Panc1 (cell line): Measurements from ENCODE around the gene METTL22. TPM values are rescaled to one million over a fixed set of nuclear protein-coding genes. Genes with fewer than 3 reads are reported as not detected.

Source experiments
- ATAC-seq: fragments of 200-7000 bp; cut with Tn5 transposase; 2 replicates; pipeline ENCODE4 v1.9.1; 2020; ENCODE audit warnings: mild to moderate bottlenecking, moderate library complexity
- Bru-seq: library from RNA; stranded (reverse); fragments of 400-500 nt; gene quantifications from one replicate; lab custom pipeline; 2021; lab: Mats Ljungman, UMichigan
- BruChase-seq, 2 experiments: library from RNA; stranded (reverse); fragments of 400-500 nt; gene quantifications; one replicate each; lab custom pipeline; 2021; lab: Mats Ljungman, UMichigan
- BruUV-seq: library from RNA; stranded (reverse); fragments of 400-500 nt; replicated peaks from 2 replicates; lab custom pipeline; 2021; lab: Mats Ljungman, UMichigan
- CTCF ChIA-PET: fragments of 300-600 bp; sonication (Branson Sonifier 250); formaldehyde crosslinking; loops from one replicate; lab custom pipeline; 2022; ENCODE audit warnings: antibody characterized with exemption; lab: Charles Lee
- POLR2A ChIA-PET: fragments of 300-600 bp; sonication (Branson Sonifier 250); formaldehyde crosslinking; loops from one replicate; lab custom pipeline; 2022; ENCODE audit warnings: antibody characterized with exemption; lab: Charles Lee
- DNase-seq: peaks from one replicate; pipeline ENCODE4 v3.0.0-alpha.2; 2010; ENCODE audit warnings: low read depth, low spot score
- H3K27ac ChIP-seq: 2 replicates; pipeline ENCODE4 v1.5.1; 2011; ENCODE audit warnings: mild to moderate bottlenecking, low read length, inconsistent platforms
- H3K27me3 ChIP-seq: fragments of 200-500 bp; sonication (Bioruptor generic); 2 replicates; pipeline ENCODE4 v1.6.0; 2014; ENCODE audit warnings: low read length, inconsistent platforms; ENCODE audit not compliant: control insufficient read depth, insufficient read depth
- H3K36me3 ChIP-seq: fragments of 200-500 bp; sonication (Bioruptor generic); 2 replicates; pipeline ENCODE4 v1.5.1; 2014; ENCODE audit warnings: inconsistent platforms, mild to moderate bottlenecking, low read length, moderate library complexity; ENCODE audit not compliant: control insufficient read depth, insufficient read depth
- H3K4me1 ChIP-seq: 2 replicates; pipeline ENCODE4 v1.5.1; 2011; ENCODE audit warnings: inconsistent platforms, mild to moderate bottlenecking, low read length, moderate library complexity; ENCODE audit not compliant: control insufficient read depth, insufficient read depth
- H3K4me3 ChIP-seq, 2 experiments: 2 replicates each; pipeline ENCODE4 v1.5.1; 2011 to 2012; ENCODE audit warnings: low read depth in 2 of 2, low read length in 2 of 2, mild to moderate bottlenecking in 2 of 2, inconsistent platforms in 1 of 2, moderate library complexity in 1 of 2
- H3K9me3 ChIP-seq: fragments of 200-500 bp; sonication (Bioruptor generic); 2 replicates; pipeline ENCODE4 v1.5.1; 2014; ENCODE audit warnings: low read depth, mild to moderate bottlenecking, inconsistent platforms, low read length, moderate library complexity; ENCODE audit not compliant: control insufficient read depth, insufficient read depth
- CTCF ChIP-seq: fragments of 450-650 bp; IDR thresholded peaks from 2 replicates; pipeline ENCODE4 v1.5.1; 2017; ENCODE audit warnings: mild to moderate bottlenecking
- POLR2AphosphoS5 ChIP-seq: IDR thresholded peaks from 2 replicates; pipeline ENCODE4 v1.6.1; 2012; ENCODE audit warnings: mild to moderate bottlenecking, low read depth, low read length, moderate library complexity
- REST ChIP-seq, 2 experiments: IDR thresholded peaks; 2 replicates each; pipeline ENCODE4 v1.6.1; 2011 to 2012; ENCODE audit warnings: low read depth in 2 of 2, control low read depth in 1 of 2, low read length in 1 of 2, mild to moderate bottlenecking in 1 of 2, moderate library complexity in 1 of 2; ENCODE audit not compliant: insufficient read depth in 1 of 2
- SIN3A ChIP-seq: IDR thresholded peaks from 2 replicates; pipeline ENCODE4 v1.6.1; 2012; ENCODE audit warnings: low read depth, mild to moderate bottlenecking, low read length, moderate library complexity, borderline replicate concordance; ENCODE audit not compliant: insufficient read depth
- TCF7L2 ChIP-seq: IDR thresholded peaks from 2 replicates; pipeline ENCODE4 v1.6.1; 2011; ENCODE audit warnings: mild to moderate bottlenecking, low read depth, low read length, inconsistent platforms
- in situ Hi-C: cut with HindIII; loops from 2 replicates; pipeline ENCODE4 v1.10.0; 2016; ENCODE audit warnings: low sequenced_read_pairs, low pct_unique_long_range_greater_than_20kb
- intact Hi-C: fragments of 100-400 bp; cut with micrococcal nuclease; formaldehyde crosslinking; loops from one replicate; pipeline ENCODE4 v1.10.0; 2022; ENCODE audit not compliant: unreplicated experiment
- long read RNA-seq: library from polyadenylated mRNA; unstranded; transcript quantifications from one replicate; pipeline ENCODE4 v2.0.0, GENCODE V29; 2021; ENCODE audit not compliant: unreplicated experiment
- polyA plus RNA-seq: library from polyadenylated mRNA; unstranded; fragments of >200 nt; gene quantifications from one replicate; pipeline ENCODE4 v1.2.1, GENCODE V29; 2012; ENCODE audit warnings: missing spikeins; ENCODE audit not compliant: insufficient read length
- total RNA-seq: library from RNA; stranded (reverse); gene quantifications from one replicate; pipeline ENCODE4 v1.2.1, GENCODE V29; 2021; ENCODE audit not compliant: unreplicated experiment

The METTL22 gene
- 31.8 TPM for total RNA-seq
- 23.6 TPM for polyA plus RNA-seq
- percentile 71 among the genes with signal in this experiment for Bru-seq, nascent RNA
- percentile 68 among the genes with signal in this experiment for BruChase-seq, experiment 1, labeled RNA remaining after a 2-hour chase
- BruChase-seq, experiment 2, labeled RNA remaining after a 6-hour chase, result percentile 62 among the genes with signal in this experiment
- long read RNA-seq, full-length matches to known transcripts, result 9 of 22 reads
- long read RNA-seq, partial matches to known transcripts, result 7 of 22 reads
- long read RNA-seq, other reads (novel, unspliced or antisense), result 6 of 22 reads

- no peaks in the 10 kb centered on the region for H3K27me3 ChIP-seq
- no peaks in the 10 kb centered on the region for H3K9me3 ChIP-seq
- DNase-seq (peak; percentile 33), ATAC-seq (peak; percentile 99)
- intact Hi-C loops, result no loop called here
- in situ Hi-C loops, result no loop called here
- H3K4me1 ChIP-seq, result no peaks in the 10 kb centered on the region
- TF ChIP-seq REST (IDR thresholded peaks at IDR 0.05; ENCODE audit: insufficient read depth in 1 of 2, low read depth in 2 of 2, low read length in 1 of 2) (no peak), SIN3A (0 out of 2 replicates have a peak, but pooled peaks have one; percentile 60), TCF7L2 (0 out of 2 replicates have a peak, but pooled peaks have one; percentile 14), POLR2AphosphoS5 (peak; percentile 87), CTCF (no peak)
- ChIA-PET POLR2A (no interaction called here), CTCF (no interaction called here)
- H3K4me3 ChIP-seq, result peak within 1 kb of the TSS; percentile 91 to 95
- peak within 1 kb of the TSS; percentile 86 for H3K27ac ChIP-seq
- peaks cover 3% of the 10 kb centered on the region; the same call in 1 of the 2 replicates for H3K36me3 ChIP-seq
- TSS peak; percentile 71 for BruUV-seq
Measured at GRCh38 chr16:8621572-8622314, at the start of gene METTL22. METTL22 (plus strand) TSS chr16:8621698; CDS start chr16:8625666, 3,968 bp downstream.

- intact Hi-C loops, result loop anchor here (10.0 kb wide), 1 partner anchor 293 kb away; the partner anchor contains the start of gene CARHSP1
- in situ Hi-C loops, result no loop called here
- ATAC-seq, result no peak
Measured at GRCh38 chr16:8572063-8572918, 49.2 kb upstream of the METTL22 start.

More at GRCh38 chr16:8572063-8572918, 49.2 kb upstream of the METTL22 start:
- no peak for DNase-seq
- Histone ChIP-seq H3K27me3 (peaks cover 9% of the 10 kb centered on the region; the same call in 1 of the 2 replicates), H3K4me1 (no peaks in the 10 kb centered on the region), H3K9me3 (no peaks in the 10 kb centered on the region), H3K4me3 (no peak overlapping the region; a peak in 1 of 4 replicates), H3K27ac (no peak overlapping the region), H3K36me3 (no peaks in the 10 kb centered on the region)
- ChIA-PET POLR2A (no interaction called here), CTCF (interaction anchor here (0.5 to 1.5 kb wide), 2 partner anchors 67 to 83 kb away, joined by 3 to 7 read pairs; no protein-coding TSS in a partner anchor)
- no TSS peak for BruUV-seq
- TF ChIP-seq CTCF, result no peak
- TF ChIP-seq POLR2AphosphoS5, result no peak
- TF ChIP-seq SIN3A, result no peak
- no peak for TF ChIP-seq REST (IDR thresholded peaks at IDR 0.05; ENCODE audit: insufficient read depth in 1 of 2, low read depth in 2 of 2, low read length in 1 of 2)
- no peak for TF ChIP-seq TCF7L2
